IMR-90 (cell line): ENCODE data around the gene CHST2. TPM values are rescaled to one million over a fixed set of nuclear protein-coding genes. Genes with fewer than 3 reads are reported as not detected.

Experiments
- ATAC-seq: fragments of 200-7000 bp; cut with Tn5 transposase; 2 replicates; pipeline ENCODE4 v1.9.1; 2020; ENCODE audit warnings: low read depth, mild to moderate bottlenecking, moderate library complexity
- BruUV-seq: library from RNA; stranded (reverse); fragments of 400-500 nt; replicated peaks from 2 replicates; lab custom pipeline; 2021; lab: Mats Ljungman, UMichigan
- CTCF ChIA-PET: fragments of 300-600 bp; formaldehyde crosslinking; extraction: SDS; loops from one replicate; lab custom pipeline; 2021; ENCODE audit warnings: antibody characterized with exemption; lab: Yijun Ruan, JAX
- POLR2A ChIA-PET: fragments of 300-600 bp; sonication (Branson Sonifier 250); formaldehyde crosslinking; loops from one replicate; lab custom pipeline; 2022; ENCODE audit warnings: antibody characterized with exemption; ENCODE audit not compliant: unreplicated experiment; lab: Charles Lee
- DNase-seq: peaks from one replicate; pipeline ENCODE4 v3.0.0; 2013
- H2AFZ ChIP-seq: replicated peaks from 2 replicates; pipeline ENCODE3; 2013; ENCODE audit warnings: low read length, mild to moderate bottlenecking; ENCODE audit not compliant: poor library complexity
- H2AK5ac ChIP-seq: 2 replicates; pipeline ENCODE4 v1.6.1; 2013; ENCODE audit warnings: low read depth, low read length, inconsistent platforms
- H2AK9ac ChIP-seq: replicated peaks from 2 replicates; pipeline ENCODE3; 2013; ENCODE audit warnings: mild to moderate bottlenecking, low read depth, low read length, moderate library complexity; ENCODE audit not compliant: poor library complexity
- H2BK120ac ChIP-seq: 2 replicates; pipeline ENCODE4 v1.6.1; 2013; ENCODE audit warnings: low read depth, low read length, inconsistent platforms
- H2BK15ac ChIP-seq: 3 replicates; pipeline ENCODE4 v1.6.1; 2013; ENCODE audit warnings: low read depth, low read length, inconsistent platforms
- H2BK20ac ChIP-seq: 2 replicates; pipeline ENCODE4 v1.6.1; 2013; ENCODE audit warnings: low read depth, mild to moderate bottlenecking, inconsistent platforms, low read length, moderate library complexity
- H2BK5ac ChIP-seq: 2 replicates; pipeline ENCODE4 v1.6.1; 2013; ENCODE audit warnings: mild to moderate bottlenecking, low read depth, low read length, inconsistent platforms; ENCODE audit not compliant: poor library complexity, severe bottlenecking
- H3K14ac ChIP-seq: replicated peaks from 2 replicates; pipeline ENCODE4 v1.6.1; 2013; ENCODE audit warnings: low read depth, low read length, inconsistent platforms
- H3K18ac ChIP-seq: 2 replicates; pipeline ENCODE4 v1.6.1; 2013; ENCODE audit warnings: low read depth, low read length, control low read depth
- H3K23ac ChIP-seq: 2 replicates; pipeline ENCODE4 v1.6.1; 2013; ENCODE audit warnings: low read depth, low read length, inconsistent platforms
- H3K27ac ChIP-seq: 2 replicates; pipeline ENCODE4 v1.5.1; 2013; ENCODE audit warnings: mild to moderate bottlenecking, control low read depth, low read length; ENCODE audit not compliant: insufficient read depth
- H3K27me3 ChIP-seq: 2 replicates; pipeline ENCODE4 v1.6.1; 2013; ENCODE audit warnings: low read length; ENCODE audit not compliant: control insufficient read depth, insufficient read depth
- H3K36me3 ChIP-seq: 2 replicates; pipeline ENCODE4 v1.6.1; 2013; ENCODE audit warnings: low read length, mixed read lengths; ENCODE audit not compliant: control insufficient read depth, insufficient read depth
- H3K4ac ChIP-seq: 2 replicates; pipeline ENCODE4 v1.6.1; 2013; ENCODE audit warnings: low read depth, low read length, inconsistent platforms
- H3K4me1 ChIP-seq: 2 replicates; pipeline ENCODE4 v1.6.1; 2013; ENCODE audit warnings: low read length, mixed read lengths; ENCODE audit not compliant: control insufficient read depth, insufficient read depth
- H3K4me2 ChIP-seq: 2 replicates; pipeline ENCODE4 v1.6.1; 2013; ENCODE audit warnings: low read depth, mild to moderate bottlenecking, control low read depth, low read length, moderate library complexity
- H3K4me3 ChIP-seq: 2 replicates; pipeline ENCODE4 v1.5.1; 2013; ENCODE audit warnings: low read depth, mild to moderate bottlenecking, control low read depth, low read length, moderate library complexity; ENCODE audit not compliant: insufficient read depth
- H3K56ac ChIP-seq: 2 replicates; pipeline ENCODE4 v1.6.1; 2013; ENCODE audit warnings: low read length, inconsistent platforms; ENCODE audit not compliant: insufficient read depth; ENCODE audit errors: extremely low read depth
- H3K79me1 ChIP-seq, 2 experiments: 2 replicates each; pipeline ENCODE4 v1.6.1; 2013; ENCODE audit warnings: low read length in 2 of 2, inconsistent platforms in 1 of 2, low read depth in 1 of 2
- H3K9ac ChIP-seq: 2 replicates; pipeline ENCODE4 v1.6.1; 2013; ENCODE audit warnings: low read depth, low read length, control low read depth
- H3K9me1 ChIP-seq: 2 replicates; pipeline ENCODE4 v1.6.1; 2013; ENCODE audit warnings: low read length, inconsistent platforms; ENCODE audit not compliant: insufficient read depth
- H3K9me3 ChIP-seq: 2 replicates; pipeline ENCODE4 v1.6.1; 2013; ENCODE audit warnings: low read length; ENCODE audit not compliant: control insufficient read depth, insufficient read depth
- H4K20me1 ChIP-seq: 2 replicates; pipeline ENCODE4 v1.6.1; 2013; ENCODE audit warnings: low read length, inconsistent platforms; ENCODE audit not compliant: insufficient read depth
- H4K5ac ChIP-seq: 2 replicates; pipeline ENCODE4 v1.6.1; 2013; ENCODE audit warnings: mild to moderate bottlenecking, low read depth, low read length, control low read depth
- H4K8ac ChIP-seq, 2 experiments: 2 replicates each; pipeline ENCODE4 v1.6.1; 2013; ENCODE audit warnings: low read depth in 2 of 2, low read length in 2 of 2, control low read depth in 1 of 2, inconsistent platforms in 1 of 2
- H4K91ac ChIP-seq: 2 replicates; pipeline ENCODE4 v1.6.1; 2013; ENCODE audit warnings: low read depth, low read length, inconsistent platforms; ENCODE audit not compliant: insufficient read depth
- WGBS, 2 experiments: methylation state at CpG; one replicate each; pipeline versions ENCODE4 v1.1.5 to v1.1.7; 2013; ENCODE audit warnings: missing lambda C conversion rate in 2 of 2; ENCODE audit not compliant: insufficient read length in 1 of 2; ENCODE audit errors: extremely low coverage in 2 of 2; 5-methylcytosine and 5-hydroxymethylcytosine counted together
- dilution Hi-C: fragments of 300-500 bp; cut with HindIII; formaldehyde crosslinking; loops from one replicate; pipeline ENCODE4 v1.14.3; 2018; ENCODE audit warnings: low sequenced_read_pairs; ENCODE audit not compliant: unreplicated experiment
- in situ Hi-C: fragments of 300-500 bp; cut with MboI; formaldehyde crosslinking; loops from 3 replicates; pipeline ENCODE4 v1.14.3; 2019; ENCODE audit warnings: low sequenced_read_pairs, inconsistent platforms, mixed read lengths
- intact Hi-C: fragments of 100-400 bp; cut with micrococcal nuclease; formaldehyde crosslinking; loops from 2 replicates; pipeline ENCODE4 v1.10.0; 2022
- polyA plus RNA-seq, 3 experiments: library from polyadenylated mRNA; depleted of rRNA; stranded (reverse); fragments of >200 nt; gene quantifications; 2 replicates each; pipeline ENCODE4 v1.2.3, GENCODE V29; 2012; ENCODE audit warnings: low replicate concordance in 1 of 3
- total RNA-seq: library from RNA; depleted of rRNA; stranded (reverse); fragments of >200 nt; gene quantifications from 2 replicates; pipeline ENCODE4 v1.2.3, GENCODE V29; 2012
- TF ChIP-seq, protein P1 (sequence below): conservative IDR thresholded peaks from 2 replicates; pipeline ENCODE4 v1.5.1; 2012; ENCODE audit warnings: mild to moderate bottlenecking, low read depth, low read length, improper control_type of control experiment

Gene CHST2
- total and polyA plus RNA-seq, 2 of the 4 experiments (the other 2 are of a cell fraction), result 0.90 to 1.4 TPM

DNA sequence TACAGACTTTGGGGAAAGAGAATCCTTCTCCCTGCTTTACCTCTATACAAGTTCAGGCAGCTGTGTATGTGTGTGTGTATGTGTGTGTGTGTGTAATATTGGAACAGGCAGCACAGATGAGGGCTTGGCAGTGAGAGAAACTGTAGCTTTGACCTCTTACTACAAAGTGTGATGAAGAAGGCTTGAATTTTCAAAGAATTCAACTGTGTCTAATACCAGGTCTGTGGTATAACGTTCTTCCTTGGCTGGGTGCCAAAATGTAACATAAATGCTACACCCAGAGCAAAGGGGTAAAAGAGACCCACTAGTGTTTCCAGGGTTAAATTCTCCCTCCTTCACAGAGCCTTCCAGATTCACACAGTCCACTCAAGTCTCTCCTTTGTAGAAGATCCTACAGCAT is 51.1 kb downstream of the CHST2 start:
- Histone ChIP-seq H2BK15ac (peak overlapping the region; percentile 26; the same call in 2 of the 3 replicates), H3K4me2 (no peak overlapping the region; the same call in 1 of the 2 replicates), H2BK20ac (peak overlapping the region; percentile 89), H3K9ac (no peak overlapping the region; the same call in 1 of the 2 replicates), H2AK9ac (no peak overlapping the region), H3K23ac (peak overlapping the region; percentile 28; the same call in 1 of the 2 replicates), H3K79me1 (no peaks in the 10 kb centered on the region), H3K18ac (peak overlapping the region; percentile 61; the same call in 1 of the 2 replicates), H3K27ac (peak overlapping the region; percentile 8; the same call in 1 of the 2 replicates), H4K20me1 (no peaks in the 10 kb centered on the region), H3K56ac (no peak overlapping the region), H3K4me3 (no peak overlapping the region), H3K9me1 (peaks cover 15% of the 10 kb centered on the region), H2AK5ac (no peak overlapping the region; the same call in 1 of the 2 replicates), H3K9me3 (no peaks in the 10 kb centered on the region), H2BK120ac (peak overlapping the region; percentile 68), H4K8ac (peak overlapping the region; percentile 28 to 45), H3K4ac (peak overlapping the region; percentile 67; the same call in 1 of the 2 replicates), H3K27me3 (no peaks in the 10 kb centered on the region), H3K14ac (peak overlapping the region; percentile 42), H4K5ac (peak overlapping the region; percentile 14; the same call in 1 of the 2 replicates), H2BK5ac (peak overlapping the region; percentile 46), H3K4me1 (peaks cover 23% of the 10 kb centered on the region), H4K91ac (peak overlapping the region; percentile 60; the same call in 1 of the 2 replicates), H2AFZ (peak overlapping the region; percentile 49), H3K36me3 (no peaks in the 10 kb centered on the region)
- in situ Hi-C loops (no loop called here), dilution Hi-C loops (no loop called here), intact Hi-C loops (no loop called here)
- ATAC-seq, result peak; percentile 25; the same call in 1 of the 2 replicates
- ChIA-PET POLR2A (no interaction called here), CTCF (no interaction called here)
- TF ChIP-seq, protein P1, sequence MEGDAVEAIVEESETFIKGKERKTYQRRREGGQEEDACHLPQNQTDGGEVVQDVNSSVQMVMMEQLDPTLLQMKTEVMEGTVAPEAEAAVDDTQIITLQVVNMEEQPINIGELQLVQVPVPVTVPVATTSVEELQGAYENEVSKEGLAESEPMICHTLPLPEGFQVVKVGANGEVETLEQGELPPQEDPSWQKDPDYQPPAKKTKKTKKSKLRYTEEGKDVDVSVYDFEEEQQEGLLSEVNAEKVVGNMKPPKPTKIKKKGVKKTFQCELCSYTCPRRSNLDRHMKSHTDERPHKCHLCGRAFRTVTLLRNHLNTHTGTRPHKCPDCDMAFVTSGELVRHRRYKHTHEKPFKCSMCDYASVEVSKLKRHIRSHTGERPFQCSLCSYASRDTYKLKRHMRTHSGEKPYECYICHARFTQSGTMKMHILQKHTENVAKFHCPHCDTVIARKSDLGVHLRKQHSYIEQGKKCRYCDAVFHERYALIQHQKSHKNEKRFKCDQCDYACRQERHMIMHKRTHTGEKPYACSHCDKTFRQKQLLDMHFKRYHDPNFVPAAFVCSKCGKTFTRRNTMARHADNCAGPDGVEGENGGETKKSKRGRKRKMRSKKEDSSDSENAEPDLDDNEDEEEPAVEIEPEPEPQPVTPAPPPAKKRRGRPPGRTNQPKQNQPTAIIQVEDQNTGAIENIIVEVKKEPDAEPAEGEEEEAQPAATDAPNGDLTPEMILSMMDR, result no peak
- WGBS, 2 experiments, result no CpG with 5 or more reads among the region's 1 CpG
- BruUV-seq, result no TSS peak
- DNase-seq, result peak; percentile 31
